NCI-H1417 treated with DMSO at 0.1 percent for 48 hours (cell line): ENCODE data around the gene TNS3.
A peak's percentile ranks its signal among the peaks of the same experiment; 100 is the strongest.
"Not testable (repeated sequence)": the region's sequence is repeated elsewhere in the genome, so short reads cannot be mapped to it uniquely, and the experiment has no call there.

Experiments
- DNase-seq: peaks from one replicate; lab custom pipeline; 2025; lab: John Stamatoyannopoulos, UW

Gene TNS3

DNA sequence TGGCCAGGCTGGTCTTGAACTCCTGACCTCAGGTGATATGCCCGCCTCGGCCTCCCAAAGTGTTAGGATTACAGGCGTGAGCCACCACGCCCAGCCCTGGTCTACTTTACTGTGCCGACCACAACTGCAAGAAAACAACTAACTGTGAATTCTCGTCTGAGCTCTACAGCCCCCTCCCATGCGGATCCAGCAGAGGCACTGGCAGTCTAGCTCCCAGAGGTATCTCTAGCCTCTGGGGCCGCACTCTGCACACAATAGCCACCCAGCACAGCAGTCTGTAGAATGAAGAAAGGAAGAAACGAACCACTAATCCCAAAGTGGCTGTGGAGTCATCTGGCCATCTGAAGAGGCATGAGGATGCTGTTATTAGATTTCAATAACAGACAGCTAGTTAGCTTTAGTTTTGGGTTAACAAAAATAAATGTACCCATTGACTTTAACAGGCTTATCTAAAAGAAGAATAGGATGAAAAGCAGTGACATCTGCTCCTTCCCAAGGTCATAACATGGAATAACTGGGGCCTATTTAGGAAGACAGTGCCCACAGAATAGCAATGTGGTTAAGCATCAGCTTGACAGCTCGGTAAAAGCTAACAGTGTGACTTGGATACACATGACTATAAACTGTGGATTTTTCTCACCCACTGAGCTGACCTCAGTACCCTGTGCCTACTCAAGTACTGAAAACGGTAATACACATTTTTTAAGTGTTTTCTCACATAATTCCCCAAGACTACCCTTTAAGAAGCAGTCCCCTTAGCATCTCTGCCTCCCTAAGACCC, 131.9 kb downstream of the TNS3 start:
- no peak for DNase-seq

DNA sequence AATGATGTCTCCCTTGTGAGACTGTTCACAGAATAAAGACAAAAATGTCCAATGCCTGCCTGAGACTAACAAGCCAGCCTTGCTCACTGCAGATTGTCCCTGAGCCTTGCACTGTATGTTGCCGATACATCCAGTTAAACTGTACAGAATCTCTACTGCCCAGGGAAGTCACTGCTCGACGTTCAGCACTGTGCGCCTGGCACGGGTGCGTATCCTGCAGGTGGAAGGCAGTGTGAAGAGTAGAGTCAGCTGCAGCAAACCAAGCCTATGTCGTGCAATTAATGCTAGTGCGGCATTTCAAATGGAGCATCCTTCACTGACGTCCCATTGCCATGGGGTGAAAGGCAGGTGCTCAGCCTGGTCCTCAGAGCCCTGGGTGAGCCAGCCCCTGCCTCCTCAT, 132.9 kb downstream of the TNS3 start:
- DNase-seq = no peak

DNA sequence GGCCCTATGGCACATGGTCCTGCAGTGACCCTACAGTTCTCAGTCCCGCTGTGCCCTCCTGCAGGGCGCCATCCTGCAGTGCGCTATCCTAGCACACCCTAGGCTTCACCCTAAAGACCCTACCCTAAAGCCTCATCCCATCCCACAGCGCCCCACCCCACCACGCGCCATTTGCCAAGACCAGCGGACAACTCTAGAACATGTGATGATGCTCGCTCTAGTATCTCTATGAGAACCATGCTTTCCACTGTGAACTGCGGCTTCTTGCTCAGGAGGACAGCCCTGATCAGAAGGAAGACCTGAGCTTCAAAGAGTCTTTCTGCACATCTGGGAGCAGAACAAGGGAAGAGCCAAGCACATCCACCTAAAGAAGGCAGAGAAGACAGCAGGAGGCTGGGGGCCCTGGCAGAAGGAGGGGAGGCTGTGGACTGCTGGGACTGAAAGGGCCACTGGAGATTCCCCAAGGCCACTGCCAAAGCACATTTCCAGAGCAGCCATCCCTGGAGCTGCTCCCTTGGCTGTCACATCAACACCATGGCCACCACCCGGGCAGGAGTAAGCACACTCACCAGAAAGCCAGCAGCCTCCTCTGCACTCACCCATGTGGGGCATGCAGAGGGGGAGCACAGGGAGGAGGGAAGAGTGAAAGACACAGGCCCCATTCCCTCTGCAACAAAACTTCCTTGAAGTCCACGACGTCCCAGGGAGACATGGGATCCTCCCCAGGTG, 134.1 kb downstream of the TNS3 start:
- DNase-seq = no peak

DNA sequence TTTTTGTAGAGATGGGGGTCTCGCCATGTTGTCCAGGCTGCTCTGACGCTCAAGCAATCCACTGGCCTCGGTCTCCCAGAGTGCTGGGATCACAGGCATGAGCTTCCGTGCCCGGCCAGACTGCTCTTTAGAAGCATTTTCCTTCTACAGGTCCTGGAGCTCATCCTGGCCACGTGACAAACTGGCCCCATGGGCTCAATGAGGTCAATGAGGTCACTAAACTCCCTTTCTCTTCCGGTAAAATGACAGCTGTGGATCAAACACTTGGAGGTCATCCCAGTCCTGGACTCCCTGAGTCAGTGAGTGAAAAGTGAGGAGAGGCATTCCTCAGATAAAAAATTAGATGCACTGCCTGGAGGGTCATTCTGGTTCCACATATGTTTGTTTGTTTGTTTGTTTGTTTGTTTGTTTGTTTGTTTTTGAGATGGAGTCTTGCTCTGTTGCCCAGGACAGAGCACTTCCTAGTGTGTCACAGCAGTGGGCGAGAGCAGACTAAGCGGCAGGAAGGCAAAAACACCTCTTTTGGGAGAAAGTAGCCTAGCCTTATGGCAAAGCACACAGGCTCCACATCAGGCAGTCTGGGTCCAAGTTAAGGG, 134.9 kb downstream of the TNS3 start:
- DNase-seq = no peak

DNA sequence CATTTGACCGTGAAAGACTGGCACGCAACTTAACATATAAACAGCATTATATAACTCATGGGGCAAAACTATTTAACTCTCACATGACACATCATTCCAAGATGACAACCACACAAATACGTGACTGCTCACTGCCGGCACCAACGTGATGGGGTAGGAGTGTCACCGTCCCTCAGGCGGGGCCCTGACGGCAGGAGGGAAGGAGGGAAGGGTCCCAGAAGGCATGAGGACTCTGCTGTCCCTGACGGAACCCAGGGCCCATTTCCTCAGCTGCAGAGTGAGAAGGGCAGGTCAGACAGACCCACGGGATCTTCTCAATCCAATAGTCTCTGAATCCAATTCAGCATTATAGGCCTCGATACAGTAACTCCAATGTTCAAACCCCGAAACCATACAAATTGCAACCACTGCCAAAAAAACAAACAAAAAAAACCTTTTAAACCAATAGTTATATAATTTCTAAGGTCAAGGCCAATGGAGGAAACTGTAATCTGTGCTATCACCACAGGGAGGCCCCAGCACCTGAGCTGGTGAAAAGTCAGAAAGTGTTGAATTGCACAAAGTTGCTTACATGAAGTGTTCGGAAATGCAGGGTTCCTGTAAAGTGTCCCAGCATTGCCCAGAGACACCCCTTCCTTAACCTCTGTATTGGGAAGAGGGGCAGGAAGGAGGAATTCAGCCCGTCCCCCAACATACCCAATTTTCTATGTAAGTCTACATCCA, 137.4 kb downstream of the TNS3 start:
- DNase-seq = no peak

DNA sequence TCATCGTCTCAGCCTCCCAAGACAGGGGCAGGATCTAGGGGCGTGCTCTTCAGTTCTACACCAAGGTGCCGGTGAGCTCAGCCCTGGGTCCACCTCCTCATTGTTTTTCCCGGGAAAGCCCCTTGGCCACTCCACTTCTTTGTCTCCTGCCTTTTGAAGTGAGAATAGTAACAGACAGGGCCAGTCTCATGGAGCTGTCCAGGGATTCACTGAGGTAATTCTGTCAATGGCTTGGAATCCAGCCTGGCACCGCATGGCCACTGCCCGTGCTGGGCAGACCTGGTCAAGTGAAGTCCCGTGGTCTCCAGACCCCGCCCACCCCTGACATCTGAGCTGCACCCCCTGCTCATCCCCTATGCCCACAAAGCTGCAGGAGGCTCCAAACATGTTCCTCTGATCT, 138.9 kb downstream of the TNS3 start:
- no peak for DNase-seq

DNA sequence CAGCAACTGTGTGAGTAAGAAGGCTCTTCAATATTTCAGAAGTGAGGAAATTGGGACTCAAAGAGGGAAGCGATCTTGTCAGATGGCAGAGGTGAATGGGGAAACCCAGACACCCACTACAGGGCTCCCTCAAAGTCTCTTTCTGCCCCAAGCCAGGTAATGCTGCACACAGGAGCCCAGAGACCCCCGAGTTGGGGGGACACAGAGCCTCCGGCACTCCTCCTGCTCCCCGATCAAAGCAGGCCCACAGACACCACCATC, 139.4 kb downstream of the TNS3 start:
- DNase-seq = no peak

DNA sequence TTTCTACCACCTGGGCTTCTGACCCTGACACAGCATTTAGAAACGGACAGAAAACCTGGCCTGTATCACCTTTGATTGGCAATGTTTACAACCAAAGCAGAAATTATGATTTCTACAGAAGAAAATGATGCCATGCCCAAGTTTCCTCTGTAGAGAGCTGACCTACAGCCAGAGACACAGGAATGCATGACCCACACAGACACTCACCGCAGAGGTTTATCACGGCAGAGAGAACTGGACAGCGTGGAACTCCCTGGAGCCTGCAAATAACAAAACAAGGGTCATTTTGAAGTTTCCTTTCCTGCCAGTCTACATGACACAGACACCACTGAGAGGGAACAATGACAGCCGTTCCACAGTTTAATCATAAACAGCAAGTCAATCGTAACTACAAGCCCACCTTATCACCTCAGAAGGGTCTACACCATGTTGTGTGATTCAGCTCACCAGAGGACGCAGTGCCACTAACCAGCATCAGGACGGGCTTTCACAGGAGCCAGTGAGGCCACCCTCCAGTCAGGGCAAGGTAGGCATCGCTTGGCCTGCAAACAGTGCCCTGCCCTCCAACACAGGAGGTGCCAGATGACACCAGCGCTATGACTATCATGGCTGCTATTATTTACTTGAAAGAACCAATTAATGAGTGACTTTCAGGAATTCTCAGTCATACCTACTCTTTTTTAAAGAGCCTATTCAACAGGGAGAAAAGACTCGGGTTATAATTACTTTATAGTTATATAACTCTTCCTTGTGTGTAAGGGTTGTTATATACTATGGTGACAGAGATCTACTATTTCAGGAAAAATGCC, 139.9 kb downstream of the TNS3 start:
- DNase-seq = no peak

DNA sequence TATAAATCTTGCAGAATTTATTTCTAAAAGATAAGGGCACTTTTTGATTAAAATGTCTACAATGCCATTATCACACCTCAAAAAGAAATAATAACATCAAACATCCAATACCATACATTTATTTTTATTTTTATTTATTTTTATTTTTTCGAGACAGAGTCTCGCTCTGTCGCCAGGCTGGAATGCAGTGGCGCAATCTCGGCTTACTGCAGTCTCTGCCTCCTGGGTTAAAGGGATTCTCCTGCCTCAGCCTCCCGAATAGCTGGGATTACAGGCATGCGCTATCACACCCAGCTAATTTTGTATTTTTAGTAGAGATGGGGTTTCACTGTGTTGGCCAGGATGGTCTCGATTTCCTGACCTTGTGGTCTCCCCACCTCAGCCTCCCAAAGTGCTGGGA, 140.9 kb downstream of the TNS3 start:
- not testable (repeated sequence) for DNase-seq

DNA sequence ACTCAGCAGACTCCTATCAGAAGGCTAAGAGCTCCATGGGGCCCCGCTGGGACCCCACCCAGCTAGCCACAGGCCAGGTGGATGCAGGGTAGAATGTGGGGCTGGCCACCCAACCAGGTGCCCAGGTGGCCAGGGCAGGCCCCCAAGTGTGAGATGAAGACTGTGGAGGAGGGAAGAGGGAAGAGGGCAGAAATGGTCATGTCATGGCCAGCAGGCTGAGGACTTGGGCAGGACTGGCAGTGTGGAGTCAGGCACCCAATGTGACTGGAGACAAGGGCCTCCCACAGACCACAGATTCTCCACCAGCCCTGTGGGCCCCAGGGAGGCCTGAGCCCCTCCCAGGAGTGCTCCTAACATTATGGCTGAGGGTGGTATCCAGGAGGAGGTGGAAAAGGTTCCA, 141.6 kb downstream of the TNS3 start:
- no peak for DNase-seq

DNA sequence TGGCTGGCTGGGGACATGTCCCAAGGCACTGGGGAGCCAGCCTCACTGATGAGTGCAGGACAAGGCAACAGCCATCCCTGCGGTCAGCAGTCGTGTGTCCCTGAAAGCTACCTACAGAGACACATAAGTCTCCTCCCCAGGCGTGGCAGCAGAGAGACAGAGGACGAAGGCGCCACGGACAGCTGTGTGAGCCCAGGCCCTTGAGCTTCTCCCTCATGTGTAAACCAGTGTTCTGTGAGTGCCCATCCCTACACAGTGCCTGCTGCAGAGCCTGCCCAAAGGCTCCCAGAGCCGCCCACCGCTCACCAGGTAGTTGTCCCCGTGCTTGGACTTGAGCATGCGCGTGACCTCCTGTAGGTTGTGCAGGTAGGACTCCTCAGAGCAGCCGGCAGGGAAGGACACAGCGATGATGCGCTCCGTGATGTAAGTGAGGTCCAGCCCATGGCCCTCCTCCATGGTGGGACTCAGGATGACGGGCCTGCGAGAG, 142.7 kb downstream of the TNS3 start:
- no peak for DNase-seq

DNA sequence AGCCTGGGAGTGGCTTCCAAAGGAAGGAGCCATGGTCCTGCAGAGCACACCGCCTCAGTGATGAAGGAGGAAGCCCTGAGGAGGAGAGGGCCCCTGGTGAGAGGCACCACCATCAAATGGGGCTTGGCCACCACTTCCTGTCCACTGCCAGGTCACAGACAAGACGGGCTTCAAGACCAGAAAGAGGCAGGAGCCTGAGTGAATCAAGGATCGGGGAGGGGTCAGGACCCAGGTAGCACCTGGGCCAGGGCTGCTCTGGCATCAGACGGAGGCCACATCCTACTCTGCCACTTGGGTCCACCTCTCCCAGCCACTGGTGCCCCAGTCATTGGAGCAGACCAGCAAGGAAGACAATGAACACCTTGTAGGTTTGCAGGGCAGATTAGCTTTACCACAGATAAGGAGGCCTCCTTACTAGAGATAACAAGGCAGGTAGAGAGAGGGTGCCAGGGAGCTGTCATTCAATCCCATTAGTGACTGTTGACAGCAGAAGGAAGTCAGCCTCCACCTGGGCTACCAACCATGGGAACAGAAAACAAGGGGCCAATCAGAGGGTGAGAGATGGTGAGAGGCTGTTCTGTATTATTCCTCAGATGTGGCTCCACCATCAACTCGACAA, 143.4 kb downstream of the TNS3 start:
- no peak for DNase-seq

DNA sequence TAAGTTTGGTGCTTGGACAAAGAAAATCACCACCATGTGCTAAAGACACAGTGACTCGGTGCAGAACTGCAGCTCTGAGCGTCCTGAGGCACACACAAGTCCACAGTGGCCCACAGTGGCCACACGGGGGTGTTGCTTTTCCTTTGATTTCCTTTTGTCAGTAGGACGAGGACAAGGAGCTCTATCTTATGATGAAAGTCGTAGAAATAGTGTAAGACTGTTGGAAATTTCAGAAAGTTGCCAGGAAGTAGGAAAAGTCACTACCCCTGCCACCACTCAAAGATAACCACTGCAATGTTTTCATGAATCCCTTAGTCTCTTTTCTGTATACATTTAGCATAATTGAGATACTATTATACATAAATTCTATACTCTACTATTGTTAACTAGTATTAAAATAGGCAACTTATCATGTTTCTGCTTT, 146.0 kb downstream of the TNS3 start:
- no peak for DNase-seq

DNA sequence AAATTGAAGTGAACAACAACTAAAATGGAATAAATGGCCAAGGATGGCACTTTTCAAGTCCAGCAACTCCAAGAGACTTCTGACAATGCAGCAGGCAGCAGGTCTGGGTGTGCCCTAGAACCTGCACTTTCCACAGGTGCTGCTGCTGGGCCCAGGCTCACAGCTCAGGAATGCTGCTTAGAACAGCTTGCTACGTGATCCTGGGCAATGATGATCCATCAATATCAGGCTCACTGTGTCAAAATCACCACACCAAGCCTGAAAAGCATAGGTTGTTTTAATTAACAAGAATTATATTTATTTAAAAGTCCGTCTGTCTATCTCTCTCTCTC, 148.4 kb downstream of the TNS3 start:
- DNase-seq = no peak

DNA sequence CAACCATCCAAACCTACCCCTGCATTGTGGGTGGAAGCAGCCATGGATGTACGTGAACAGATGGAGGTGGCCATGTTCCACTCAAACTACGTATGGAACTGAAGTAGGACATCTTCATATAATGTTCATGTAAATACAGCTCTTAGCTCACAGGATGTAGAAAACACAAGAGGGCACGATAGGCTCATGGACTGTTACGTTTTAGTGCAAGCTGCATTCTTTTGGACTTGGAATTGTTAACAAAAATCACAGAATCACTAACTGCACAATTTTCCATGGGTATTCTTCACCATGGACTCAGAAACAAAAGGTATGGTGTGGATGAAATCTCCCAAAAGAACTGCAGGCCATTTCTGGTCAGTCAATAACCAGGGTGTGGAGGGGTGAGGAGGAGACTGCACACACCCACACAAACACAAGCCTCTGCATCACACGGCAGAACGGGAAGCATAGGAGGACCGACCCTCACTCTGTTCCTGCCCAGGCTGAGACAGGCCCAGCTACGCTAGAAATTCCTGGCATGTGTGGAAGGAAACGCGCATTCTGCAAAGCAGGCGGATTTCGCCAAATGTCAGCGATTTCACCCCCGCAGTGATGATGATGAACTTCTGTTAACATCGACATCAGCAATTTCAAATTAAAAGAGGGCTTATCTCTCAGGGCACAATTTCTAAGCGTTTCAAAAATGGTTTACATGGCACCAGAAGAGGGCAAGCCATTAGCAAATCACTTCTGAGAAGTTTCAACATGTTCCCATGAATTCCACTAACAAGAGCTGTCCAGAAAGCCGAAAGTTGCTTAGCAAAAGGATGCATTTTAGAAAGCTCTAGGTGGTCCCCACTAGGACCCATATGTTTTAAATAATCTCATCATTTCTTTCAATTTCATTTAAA, 149.0 kb downstream of the TNS3 start:
- no peak for DNase-seq

DNA sequence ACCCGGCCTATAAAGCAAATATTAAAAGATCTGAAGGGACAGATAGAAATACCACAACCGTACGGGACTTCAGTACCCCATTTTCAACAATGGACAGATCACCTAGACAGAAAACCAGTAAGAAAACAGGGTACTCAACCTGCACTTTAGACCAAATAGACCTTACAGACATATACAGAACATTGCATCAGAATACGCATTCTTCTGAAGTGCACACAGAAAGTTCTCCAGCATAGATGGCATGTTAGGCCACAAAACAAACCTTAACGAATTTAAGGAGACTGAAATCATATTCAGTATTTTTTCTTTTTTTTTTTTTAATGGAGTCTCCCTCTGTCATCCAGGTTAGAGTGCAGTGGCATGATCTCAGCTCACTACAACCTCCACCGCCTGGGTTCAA, 151.5 kb downstream of the TNS3 start:
- no peak for DNase-seq

DNA sequence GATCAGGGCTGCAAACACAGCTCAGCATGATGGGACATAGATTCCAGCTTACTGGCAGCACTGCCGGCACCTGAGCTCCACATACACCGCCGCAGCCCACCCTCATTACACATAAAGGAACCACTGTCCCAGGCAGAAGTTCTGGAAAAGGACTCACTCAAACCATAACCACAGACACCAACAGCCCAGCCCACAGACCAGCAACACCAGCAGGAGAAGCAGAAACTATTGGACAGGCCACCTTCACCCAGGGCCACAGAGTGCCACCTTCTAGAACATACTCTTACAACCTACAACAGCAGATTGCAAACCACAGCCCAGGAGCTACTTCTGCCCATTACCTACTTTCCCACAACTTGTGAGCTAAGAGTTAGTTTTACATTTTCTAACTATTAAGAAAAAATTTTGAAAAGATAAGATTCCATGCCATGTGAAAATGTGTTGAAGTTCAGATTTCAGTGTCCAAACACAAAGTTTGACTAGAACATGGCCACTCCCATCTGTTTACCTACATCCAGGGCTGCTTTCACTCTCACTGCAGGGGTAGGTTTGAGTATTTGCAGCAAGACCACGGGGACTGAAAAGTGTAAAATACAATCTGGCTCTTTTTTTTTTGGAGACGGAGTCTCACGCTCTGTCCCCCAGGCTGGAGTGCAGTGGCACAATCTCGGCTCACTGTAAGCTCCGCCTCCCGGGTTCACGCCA, 153.0 kb downstream of the TNS3 start:
- DNase-seq = no peak

DNA sequence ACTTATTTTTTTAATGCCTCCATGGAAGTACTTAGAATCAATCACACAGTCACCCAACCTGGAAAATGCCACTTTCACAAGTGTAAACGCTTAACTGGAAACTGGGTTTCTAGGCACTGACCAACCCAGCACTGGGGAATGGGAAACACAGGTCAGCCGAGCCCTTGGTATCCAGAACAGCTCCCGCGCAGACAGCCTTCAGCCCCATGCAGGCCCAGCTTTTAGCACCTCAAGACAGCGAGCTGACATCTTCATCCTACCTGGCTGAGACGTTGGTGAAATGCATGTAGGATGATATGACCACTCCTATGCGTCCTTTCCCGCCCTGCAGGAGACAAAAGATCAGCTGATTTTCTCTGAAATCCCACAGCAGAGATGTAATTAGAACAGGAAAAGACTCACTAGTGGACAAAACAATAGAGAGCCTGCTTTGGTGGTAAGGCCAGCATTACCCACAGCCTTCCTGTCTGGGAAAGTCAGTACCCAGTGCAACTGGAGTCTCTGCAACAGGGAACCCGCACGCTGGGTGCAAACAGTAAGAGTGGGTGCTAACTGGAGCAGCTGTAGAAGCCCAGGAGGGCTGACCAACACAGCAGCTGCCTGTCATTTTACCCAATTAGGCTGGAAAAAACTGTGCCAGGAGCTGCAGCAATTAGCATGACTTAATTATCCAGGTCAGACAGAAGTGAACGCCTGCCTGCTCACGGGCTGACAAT, 153.7 kb downstream of the TNS3 start:
- peak; percentile 84 for DNase-seq

DNA sequence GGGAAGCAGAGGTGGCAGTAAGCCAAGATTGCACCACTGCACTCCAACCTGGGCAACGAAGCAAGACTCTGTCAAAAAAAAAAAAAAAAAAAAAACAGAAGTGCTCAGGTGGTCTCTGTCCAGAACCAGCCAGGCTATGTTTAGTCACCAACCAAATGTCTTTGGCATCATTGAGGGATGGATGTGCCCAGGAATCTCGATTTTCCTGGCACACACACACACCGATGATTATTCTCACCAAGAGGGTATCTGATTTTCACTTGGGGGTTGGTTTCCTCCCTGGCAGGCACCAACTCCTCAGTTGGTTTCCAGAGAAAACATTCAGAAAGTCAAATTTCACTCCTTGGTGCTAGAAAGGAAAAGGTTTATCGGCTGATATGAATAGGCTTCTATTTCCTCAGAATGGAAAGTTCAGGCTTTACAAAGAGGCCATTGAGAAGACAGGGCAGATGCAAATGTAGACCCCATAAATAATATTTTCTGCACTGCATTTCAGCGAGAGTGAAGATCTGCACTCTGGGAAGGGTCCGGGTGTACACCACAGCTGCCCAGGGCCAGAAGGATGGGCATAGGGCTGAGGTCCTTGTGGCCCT, 154.8 kb downstream of the TNS3 start:
- no peak for DNase-seq
